Cortex of kidney (tissue), 1 donor: ENCODE data around the gene COL9A2.

Experiments used
- DNase-seq: peaks from one replicate; lab custom pipeline; 2025; lab: John Stamatoyannopoulos, UW

The COL9A2 gene

GRCh38 chr1:40303051-40303771 lies 13.9 kb downstream of the COL9A2 start:
- DNase-seq, result no peak

GRCh38 chr1:40302475-40302874 lies 14.6 kb downstream of the COL9A2 start:
- DNase-seq, result no peak

- no peak for DNase-seq
Observed at GRCh38 chr1:40301541-40302299, 15.4 kb downstream of the COL9A2 start.

- DNase-seq, result no peak
Observed at GRCh38 chr1:40301066-40301465, 16.0 kb downstream of the COL9A2 start.

GRCh38 chr1:40300651-40301050 lies 16.4 kb downstream of the COL9A2 start:
- DNase-seq, result no peak

GRCh38 chr1:40300249-40300567 lies 16.9 kb downstream of the COL9A2 start:
- DNase-seq, result no peak

- no peak for DNase-seq
Observed at GRCh38 chr1:40299366-40300248, 17.5 kb downstream of the COL9A2 start.

- no peak for DNase-seq
Observed at GRCh38 chr1:40291293-40291692, 25.8 kb downstream of the COL9A2 start.

GRCh38 chr1:40281853-40282252 lies 35.2 kb downstream of the COL9A2 start:
- no peak for DNase-seq

- no peak for DNase-seq
Observed at GRCh38 chr1:40276122-40276521, 41.0 kb downstream of the COL9A2 start.

- DNase-seq, result no peak
Observed at GRCh38 chr1:40274331-40274730, 42.8 kb downstream of the COL9A2 start.

- DNase-seq, result no peak
Observed at GRCh38 chr1:40273547-40274166, 43.4 kb downstream of the COL9A2 start.

GRCh38 chr1:40272653-40273213 lies 44.4 kb downstream of the COL9A2 start:
- no peak for DNase-seq

- no peak for DNase-seq
Observed at GRCh38 chr1:40270152-40270834, 46.8 kb downstream of the COL9A2 start.

GRCh38 chr1:40268211-40268610 lies 48.9 kb downstream of the COL9A2 start:
- no peak for DNase-seq

- DNase-seq, result no peak
Observed at GRCh38 chr1:40267767-40268187, 49.3 kb downstream of the COL9A2 start.

- no peak for DNase-seq
Observed at GRCh38 chr1:40266786-40267535, 50.1 kb downstream of the COL9A2 start.

GRCh38 chr1:40265919-40266318 lies 51.2 kb downstream of the COL9A2 start:
- no peak for DNase-seq

GRCh38 chr1:40265298-40265697 lies 51.8 kb downstream of the COL9A2 start:
- no peak for DNase-seq

- DNase-seq, result no peak
Observed at GRCh38 chr1:40264354-40264781, 52.7 kb downstream of the COL9A2 start.

GRCh38 chr1:40258445-40258769 lies 58.7 kb downstream of the COL9A2 start:
- DNase-seq, result no peak
